GM18867 (cell line): ENCODE data around the gene HMG20A.

Experiments used
- ATAC-seq: cut with Tn5 transposase; IDR thresholded peaks from one replicate; pipeline ENCODE4 v1.9.1; 2021; ENCODE audit warnings: mild to moderate bottlenecking, moderate library complexity; ENCODE audit not compliant: unreplicated experiment

Gene HMG20A

DNA sequence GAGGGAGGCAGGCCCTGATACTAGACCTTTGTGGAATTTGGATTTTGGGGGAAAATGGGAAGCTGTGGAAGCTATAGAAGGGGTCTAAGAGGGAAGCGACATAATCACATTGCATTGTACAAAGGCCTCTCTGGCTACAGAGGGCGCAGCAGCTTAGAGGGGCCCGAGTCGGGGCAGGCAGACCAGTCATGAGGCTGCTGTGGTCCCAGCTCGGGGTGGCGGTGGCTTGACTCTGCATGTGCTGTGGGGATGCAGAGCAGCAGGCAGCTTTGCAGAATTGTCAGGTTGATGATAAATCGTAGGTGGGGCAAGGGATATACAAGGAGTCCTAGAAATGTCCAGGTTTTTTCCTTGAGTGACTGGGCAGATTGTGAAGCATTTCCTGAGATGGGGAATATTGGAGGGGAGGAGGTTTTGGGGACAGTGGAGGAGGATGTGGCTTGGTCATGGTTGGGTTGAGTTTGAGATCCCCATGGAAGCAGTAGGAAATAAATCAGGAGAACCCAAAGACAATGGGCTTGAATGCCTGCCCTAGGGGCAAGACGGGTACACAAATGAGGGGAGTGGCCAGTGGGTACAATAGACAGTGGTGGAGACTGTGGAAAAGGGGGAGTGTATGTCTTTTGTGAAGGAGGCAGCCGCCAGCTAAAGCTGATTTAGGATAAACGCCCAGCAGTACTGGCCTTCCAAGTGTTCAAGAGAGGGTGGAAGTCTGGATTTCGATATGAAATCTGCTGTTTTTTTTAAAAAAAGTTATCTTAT lies 94.1 kb downstream of the HMG20A start:
- no peak for ATAC-seq

DNA sequence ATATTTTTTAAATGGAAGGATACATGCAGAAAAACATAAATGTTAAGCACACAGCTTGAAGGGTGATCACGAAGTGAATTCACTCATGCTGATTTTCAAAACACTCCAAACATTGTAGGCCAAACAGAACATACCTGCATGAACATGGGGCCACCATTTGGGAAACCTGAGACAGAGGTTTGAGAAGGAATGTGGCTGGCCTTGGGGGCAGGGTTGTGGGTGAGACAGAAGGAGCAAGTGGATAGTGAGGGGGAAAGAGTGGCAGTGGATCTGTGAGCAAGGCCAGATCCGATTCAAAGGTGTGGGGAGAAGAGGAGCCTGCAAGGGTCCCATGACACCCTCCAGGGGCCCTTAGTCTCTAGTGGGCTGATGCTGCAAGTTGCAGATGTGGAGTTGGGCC lies 94.9 kb downstream of the HMG20A start:
- no peak for ATAC-seq

DNA sequence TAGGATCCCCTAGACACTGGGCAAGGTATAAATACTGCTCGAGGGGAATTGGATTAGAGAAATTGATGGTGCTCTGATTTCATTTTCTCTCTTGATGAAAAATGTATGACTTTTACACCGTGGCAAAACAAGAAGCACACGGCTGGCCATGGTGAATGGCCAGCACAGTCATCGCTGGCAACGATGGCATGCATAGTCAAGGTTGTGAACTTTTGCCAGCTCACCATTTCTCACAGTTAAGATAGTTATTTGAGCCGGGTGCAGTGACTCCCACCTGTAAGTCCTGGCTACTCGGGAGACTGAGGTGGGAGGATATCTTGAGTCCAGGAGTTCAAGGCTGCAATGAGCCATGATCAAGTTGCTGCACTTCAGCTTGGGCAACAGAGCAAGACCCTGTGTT lies 95.4 kb downstream of the HMG20A start:
- ATAC-seq = no peak

DNA sequence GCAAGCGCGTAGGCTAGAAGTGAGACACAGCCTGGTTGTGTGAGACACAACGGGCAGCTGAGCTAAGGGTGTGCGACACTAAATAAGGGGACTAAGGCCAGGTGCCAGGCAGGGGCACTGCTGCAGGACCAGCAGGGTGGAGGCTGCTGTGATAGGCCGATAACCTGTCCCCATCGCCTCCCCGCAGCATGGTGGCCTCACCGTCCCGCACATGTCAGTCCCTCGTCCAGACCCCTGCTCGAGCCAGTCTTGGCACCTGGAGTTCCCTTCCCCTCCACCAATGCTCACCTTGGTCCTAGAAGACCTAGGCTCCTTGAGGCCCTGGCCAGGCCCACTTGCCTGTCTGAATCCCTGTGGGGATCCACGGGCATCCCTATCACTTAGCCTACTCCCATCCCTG lies 96.1 kb downstream of the HMG20A start:
- ATAC-seq = no peak

DNA sequence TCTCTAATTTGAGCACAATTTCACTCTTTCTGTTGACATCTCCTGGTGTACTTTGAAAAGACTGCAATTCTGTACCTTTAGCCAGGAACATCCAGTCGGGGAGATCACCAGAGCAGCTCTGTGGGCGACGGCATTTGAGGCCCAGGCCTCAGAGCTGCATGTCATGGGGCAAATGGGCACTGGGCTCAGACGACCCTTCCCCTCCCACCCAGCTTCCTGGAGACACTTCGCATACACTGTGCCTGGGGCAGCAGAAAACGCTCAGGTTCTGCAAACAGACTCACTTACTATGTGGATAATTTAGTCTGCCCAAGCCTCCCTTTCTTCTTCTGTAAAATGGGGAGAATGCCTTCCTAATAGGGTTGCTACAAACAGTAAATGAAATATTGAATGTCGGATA lies 96.9 kb downstream of the HMG20A start:
- ATAC-seq = no peak

DNA sequence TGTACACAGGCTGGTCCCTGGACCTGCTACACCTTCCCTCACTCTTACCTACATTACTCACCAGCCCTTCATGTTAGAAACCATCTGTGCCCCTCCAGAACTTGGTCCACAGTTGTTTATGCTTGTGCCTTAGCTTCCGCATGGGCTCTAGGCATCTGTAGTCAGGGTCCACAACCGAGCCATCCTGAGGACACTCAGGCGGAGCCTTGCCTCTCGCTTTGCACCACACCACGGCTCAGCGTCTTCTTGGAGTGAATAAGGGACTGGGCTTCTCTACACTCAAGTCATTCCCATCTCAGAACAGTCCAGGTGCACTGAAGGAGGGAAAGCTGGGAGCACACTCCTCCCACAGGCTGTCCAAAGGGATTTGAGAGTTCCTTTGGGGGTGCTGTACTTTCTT lies 97.8 kb downstream of the HMG20A start:
- ATAC-seq = no peak

DNA sequence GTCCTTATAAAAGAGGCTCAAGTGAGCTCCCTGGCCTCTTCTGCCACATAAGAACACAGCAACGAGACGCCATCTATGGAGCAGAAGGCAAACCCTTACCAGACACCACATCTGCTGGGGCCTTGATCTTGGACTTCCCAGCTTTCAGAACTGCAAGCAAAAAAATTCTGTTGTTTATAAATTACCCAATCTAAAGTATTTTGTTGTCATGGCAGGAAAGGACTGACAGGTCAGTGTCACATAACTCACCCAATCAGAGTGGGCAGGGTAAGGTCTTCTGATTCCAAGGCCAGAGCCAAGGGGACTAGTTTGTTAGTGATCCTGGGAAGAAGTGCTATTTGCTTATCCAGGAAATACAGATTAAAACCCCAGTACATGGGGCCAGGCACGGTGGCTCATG lies 98.9 kb downstream of the HMG20A start:
- ATAC-seq = no peak

DNA sequence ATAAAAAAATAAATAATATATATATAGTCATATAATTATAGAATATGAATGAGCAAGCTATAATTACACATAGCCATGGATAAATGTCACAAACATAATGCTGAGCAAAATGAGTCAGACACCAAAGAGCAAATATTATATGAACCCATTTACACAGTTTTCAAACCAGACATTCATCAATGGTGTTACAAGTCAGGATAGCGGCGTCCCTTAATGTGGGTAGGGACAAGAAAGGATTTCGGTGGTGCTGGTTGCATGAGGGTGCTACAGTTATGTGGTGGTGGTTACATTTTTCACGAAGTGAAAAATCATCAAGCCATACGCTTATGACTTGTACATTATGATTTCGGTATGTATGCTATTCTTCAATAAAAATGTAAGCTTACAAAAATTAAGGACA lies 100.5 kb downstream of the HMG20A start:
- no peak for ATAC-seq

DNA sequence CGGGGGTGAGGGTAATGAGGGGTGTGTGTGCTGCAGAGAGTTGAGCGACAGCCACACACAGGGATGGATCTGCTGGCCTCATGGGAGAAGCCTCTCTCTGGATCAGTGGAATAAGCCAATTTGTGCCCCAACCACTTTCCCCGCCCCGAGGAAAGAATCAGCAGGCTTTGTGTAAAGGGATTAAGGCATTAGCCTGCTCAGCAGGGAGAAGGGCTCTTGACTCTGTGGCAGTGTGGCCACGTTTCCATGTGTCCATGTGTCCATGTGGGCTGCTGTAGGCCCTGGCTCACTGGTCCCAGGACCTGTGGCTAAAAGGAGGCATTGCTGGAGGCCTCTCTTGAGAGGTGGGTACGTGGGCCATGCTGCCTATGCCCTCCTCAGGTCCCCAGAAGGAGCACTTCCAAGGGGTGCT lies 104.7 kb downstream of the HMG20A start:
- ATAC-seq = no peak

DNA sequence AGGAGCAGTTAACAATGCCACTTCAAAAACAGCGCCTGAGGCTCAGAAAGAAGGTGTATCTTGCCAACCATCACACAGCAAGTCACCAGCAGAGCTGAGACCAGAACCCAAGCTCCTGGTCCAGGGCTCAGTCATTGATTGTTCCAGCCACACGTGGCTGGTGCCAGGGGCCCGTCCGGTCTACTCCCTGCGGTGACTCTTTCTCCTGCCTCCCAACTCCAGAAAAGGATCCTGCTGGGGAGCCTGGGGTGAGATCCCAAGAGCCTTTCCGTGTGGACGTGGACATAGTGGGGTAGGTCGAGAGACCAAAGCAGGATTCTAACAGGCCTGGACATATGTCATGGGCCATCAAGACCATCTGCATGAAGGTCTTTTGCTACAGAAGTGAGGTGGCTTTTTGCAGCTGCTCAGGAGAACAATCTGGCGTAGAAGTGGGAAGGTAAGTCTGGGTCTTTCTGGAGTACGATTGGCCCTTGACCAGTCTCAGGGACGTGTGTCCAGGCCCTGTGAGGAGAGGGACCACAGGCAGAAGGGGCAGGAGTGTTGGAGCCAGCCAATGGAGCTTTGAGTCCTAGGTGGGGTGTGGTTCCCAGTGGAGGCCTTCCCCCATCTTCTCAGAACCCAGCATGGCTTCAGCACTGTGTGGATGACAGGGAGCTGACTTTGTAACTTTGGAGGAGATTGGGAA lies 105.4 kb downstream of the HMG20A start:
- ATAC-seq = no peak

DNA sequence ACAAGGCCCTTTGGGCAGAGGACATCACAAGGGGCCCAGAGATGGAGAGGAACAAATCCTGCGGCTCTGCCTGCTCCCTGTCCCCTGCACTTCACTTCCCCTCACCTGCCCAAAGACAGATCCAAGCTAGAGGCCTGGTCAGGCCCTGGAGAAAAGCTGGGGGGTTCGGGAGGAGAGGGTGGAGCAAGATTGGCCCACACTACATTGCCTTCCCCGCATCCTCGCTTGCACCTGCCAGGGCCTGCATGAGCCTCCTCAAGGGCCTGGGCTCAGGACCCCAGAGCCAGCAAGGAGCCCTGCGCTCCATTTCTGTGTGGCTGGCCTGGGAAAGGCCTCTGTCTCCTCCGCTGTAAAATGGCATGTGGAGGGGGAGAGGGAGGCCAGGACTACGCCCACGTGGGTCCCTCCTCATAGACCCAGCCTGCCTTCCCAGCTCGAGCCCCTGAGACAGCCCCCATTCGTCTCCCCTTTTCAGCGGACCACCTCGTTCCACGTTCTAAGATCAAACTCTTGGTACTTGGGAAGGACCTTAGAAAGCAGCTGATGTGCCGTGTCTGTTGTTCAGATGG lies 106.0 kb downstream of the HMG20A start:
- no peak for ATAC-seq

DNA sequence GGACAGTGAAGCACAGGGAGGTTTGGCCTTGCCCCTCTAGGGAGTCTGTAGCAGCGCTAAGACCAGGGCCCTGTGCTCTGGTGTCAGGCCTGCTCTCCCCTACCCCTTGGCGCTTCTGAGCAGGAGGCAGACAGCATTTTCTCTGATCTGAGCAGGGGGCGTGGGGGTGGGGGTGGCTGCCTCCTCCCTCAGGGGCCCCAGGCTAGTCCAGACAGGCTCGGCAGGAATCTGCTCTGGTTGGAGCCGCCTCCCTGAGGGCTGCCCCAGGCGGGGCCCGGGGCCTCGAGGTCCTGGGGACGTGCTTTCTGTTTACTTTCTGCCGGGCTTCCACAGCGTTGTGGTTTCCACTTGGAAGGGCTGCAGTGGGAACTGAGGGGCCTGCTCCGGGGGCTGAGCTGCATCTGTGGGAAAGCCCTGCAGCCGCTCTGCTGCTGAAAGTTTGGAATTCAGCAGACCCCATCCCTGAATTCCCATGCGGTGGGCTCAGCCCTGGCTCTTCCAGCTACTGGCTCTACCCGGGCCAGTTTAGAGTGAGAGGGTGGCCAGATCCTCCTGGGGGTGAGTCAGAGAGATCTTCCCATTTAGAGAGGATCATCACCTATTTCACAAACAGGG lies 106.6 kb downstream of the HMG20A start:
- no peak for ATAC-seq

DNA sequence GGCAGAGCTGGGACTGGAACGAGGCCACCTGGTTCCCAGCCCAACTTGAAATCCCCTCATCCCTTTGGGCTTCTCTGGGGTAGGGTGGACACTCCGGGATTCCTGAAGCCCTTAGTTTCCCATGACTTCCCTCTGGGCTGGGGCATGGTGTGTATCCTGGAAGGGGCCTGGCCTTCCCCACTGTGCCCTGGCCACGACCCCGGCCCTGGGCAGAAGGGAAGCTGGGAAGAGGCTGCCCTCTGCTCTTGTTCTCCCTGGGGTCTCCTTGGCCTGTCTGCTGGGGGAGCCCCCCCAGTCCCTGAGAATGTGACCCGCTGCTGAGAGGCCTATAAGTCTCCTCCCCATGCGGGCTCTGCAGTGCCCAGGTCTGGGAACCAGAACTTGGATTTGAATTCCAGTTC lies 107.1 kb downstream of the HMG20A start:
- no peak for ATAC-seq

DNA sequence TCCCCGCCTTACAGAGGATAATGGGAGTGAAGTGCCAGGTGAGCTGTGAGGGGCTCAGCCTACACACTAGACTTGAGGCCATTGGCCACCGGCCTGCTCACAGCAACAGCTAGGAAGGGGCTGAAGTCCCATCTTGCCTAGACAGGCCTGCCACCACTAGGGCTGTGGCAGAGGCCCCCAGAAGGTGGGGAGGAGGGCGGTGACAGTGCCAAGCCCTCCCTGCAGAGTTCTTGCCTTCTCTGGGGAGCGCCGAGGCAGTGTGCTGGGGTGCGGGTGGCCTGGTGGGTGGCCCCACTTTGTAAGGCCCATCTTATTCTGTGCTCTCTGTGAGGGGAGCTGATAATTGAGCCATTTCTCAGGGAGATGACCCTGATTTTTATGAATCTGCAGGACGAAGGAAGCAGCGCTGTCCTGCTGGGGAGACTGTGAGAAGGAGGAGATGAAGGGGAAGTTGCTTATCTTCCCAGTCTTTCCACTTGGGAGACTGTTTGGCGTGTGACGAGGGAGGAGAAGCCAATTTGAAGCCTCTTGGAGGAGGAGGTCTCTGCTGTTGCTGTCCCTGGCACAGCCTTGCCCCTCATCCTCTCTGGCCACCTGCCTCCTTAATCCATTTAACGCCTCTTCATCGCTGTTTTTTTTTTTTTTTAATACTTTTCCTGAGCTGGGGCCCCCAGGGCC lies 107.7 kb downstream of the HMG20A start:
- ATAC-seq = no peak

DNA sequence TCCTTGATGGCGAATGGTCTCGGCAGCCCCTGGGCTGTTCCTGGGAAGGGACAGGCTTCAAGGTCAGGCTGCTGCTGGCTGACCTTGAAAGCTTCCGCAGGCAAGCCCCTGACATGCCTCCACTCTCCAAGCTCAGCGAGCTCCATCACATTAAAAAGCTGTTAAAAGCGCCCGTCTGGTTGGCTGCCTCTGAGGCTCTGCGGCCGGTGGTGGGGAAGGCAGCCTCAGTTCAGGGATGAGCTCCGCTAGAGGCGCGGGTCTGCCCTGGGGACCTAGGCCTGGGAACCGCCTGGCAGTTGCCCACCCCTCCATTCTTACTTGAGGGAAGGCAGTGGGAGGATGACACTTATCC lies 108.3 kb downstream of the HMG20A start:
- ATAC-seq = no peak

DNA sequence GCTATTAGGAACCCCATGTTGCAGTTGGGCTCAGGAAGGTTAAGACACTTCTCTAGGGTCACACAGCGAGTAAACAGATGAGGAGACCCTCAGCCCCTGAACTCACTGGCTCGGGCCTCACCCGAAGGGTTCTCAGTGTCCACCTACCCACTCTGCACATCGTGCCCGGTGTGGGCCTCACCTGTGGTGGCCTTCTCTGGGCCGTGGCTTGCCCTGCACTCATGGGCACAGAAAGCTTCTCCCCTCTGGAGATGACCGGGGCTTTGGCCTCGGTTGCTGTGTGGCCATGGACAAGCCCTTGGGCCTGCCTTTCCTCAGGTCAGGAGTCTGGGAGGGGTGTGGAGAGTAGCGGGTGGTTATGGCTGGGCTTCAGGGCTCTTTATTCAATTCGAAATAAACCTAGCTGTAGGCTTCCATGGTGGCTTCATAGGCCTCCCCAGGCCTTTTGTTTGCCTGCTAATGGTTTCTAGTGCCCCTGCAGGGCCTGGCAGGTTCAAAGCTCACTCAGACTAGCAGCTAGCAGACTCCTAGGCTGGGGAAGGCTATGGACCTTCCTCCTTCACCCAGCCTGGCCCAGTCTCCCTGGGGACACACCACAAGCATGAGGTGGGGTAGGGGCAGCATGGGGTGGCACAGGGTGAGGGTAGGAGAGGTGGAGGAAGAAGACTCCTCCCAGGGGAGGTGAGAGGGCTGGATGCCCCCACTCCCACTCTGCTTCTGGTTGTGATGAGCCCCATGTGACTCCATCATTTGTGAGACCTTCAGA lies 108.9 kb downstream of the HMG20A start:
- no peak for ATAC-seq

DNA sequence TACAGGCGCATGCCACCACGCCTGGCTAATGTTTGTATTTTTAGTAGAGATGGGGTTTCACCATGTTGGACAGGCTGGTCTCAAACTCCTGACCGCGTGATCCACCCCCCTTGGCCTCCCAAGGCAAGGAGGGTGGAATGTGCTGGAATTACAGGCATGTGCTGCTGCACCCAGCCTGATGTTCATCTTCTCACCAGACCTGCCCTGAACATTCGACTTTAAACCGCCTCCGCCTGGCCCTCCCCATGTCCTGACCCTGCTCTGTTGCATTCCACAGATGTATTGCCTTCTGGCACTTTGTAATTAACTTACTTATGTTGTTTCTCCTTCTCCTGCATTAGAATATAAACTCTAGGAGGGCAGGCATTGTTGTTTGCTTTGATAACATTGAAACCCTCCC lies 109.9 kb downstream of the HMG20A start:
- ATAC-seq = no peak

DNA sequence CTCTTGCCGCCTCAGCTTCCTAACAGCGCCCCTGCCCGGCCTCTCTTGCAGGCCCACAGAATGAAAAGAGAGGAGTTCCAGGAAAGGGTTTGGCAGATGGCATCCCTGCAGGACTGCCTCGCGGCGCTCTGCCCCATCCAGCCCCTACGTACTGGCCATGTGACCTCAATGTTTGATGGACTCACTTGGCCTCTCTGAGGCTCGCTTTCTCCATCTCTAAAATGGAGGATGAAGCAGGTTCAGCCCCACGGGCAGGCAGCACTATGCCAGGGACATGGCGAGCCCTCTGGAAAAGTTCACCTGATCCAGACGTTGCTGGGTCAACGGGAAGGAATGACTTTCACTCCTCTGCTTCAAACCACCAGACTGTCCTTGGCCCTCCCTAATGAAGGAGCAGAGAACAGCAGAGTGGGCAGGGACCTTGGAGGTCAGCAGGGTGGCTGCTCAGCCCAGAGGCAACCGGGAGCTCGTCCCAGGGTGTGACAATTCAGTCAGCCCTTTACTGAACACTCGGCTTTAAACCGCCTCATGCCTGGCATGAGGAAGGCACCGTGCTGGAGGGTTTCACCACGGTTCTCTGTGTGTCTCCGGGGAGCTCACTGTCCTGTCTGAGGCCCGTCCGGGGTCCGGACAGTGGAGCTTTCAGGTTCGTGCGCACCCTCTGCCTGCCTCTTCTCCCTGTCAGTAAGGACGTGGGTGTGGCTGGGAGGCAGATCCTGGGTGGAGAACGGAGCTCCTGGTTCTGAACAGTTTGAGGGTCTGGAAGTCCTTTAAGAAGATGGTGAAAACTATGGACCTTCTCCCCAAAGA lies 110.7 kb downstream of the HMG20A start:
- no peak for ATAC-seq

DNA sequence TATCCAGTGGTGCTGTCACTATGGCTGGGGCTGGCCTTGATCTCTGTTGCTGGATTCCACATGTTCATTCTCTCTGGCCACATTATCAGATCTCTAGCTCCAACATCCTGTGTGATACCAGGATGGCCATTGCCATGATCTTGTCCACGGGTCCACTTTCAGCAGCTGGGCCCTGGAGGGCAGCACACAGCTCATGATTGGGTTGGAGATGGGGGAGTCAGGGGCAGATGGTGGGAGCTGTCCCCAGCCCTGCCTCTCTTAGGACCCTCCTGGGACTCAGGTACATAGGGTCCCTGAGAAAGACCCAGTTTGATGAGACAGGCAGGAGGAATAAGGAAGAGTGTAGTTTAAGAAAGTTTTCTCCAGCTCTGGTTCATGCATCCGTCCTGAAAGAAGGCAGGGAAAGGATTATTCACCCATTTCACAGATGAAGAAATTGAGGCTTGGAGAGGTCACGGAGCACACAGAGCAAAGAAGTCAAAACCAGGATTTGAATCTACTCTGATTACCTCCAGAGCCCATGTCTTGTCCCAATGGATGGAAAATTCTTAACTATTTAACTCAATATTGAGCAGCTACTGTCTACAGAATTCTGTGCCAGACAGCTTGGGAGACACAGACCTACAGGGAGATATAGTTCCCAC lies 111.5 kb downstream of the HMG20A start:
- no peak for ATAC-seq
